Gastroesophageal sphincter (tissue), 3 donors: ENCODE results near the gene LILRB4.

Experiments used
- CTCF ChIP-seq, 4 experiments: fragments of 200-600 bp in 2 of 4; fragments of 450-650 bp in 2 of 4; sonication (generic) in 1 of 4; IDR thresholded peaks; one replicate each; pipeline ENCODE4 v1.5.1; 2017 to 2019; ENCODE audit warnings: antibody characterized with exemption in 4 of 4, mild to moderate bottlenecking in 2 of 4, moderate library complexity in 2 of 4
- EP300 ChIP-seq: sonication (generic); formaldehyde crosslinking; IDR thresholded peaks from one replicate; pipeline ENCODE4 v1.6.1; 2017; ENCODE audit warnings: antibody characterized with exemption, mild to moderate bottlenecking
- POLR2A ChIP-seq, 2 donors: fragments of 450-650 bp; IDR thresholded peaks; one replicate each; pipeline ENCODE4 v1.6.1; 2017; ENCODE audit warnings: antibody characterized with exemption in 2 of 2, mild to moderate bottlenecking in 2 of 2, moderate library complexity in 1 of 2
- POLR2AphosphoS5 ChIP-seq: sonication (generic); formaldehyde crosslinking; IDR thresholded peaks from one replicate; pipeline ENCODE4 v1.6.1; 2017; ENCODE audit warnings: antibody characterized with exemption

GRCh38 chr19:54692298-54692615 lies 29.5 kb downstream of the LILRB4 start:
- TF ChIP-seq CTCF (IDR thresholded peaks at IDR 0.05), result no peak
- no peak for TF ChIP-seq POLR2AphosphoS5
- TF ChIP-seq POLR2A (IDR thresholded peaks at IDR 0.05), result no peak
- no peak for TF ChIP-seq EP300
